GOT3 (cell line): Measurements from ENCODE around the gene UNC93B1.
"Not testable (repeated sequence)": the region's sequence is repeated elsewhere in the genome, so short reads cannot be mapped to it uniquely, and the experiment has no call there.

Source experiments
- DNase-seq: peaks from one replicate; lab custom pipeline; 2025; ENCODE audit warnings: mixed read lengths; lab: John Stamatoyannopoulos, UW

Gene UNC93B1

GRCh38 chr11:67991347-67992121 lies 12.4 kb downstream of the UNC93B1 start:
- not testable (repeated sequence) for DNase-seq

- DNase-seq: not testable (repeated sequence)
Observed at GRCh38 chr11:67990546-67991346, 13.2 kb downstream of the UNC93B1 start.

GRCh38 chr11:67985302-67985701 lies 18.6 kb downstream of the UNC93B1 start:
- DNase-seq: not testable (repeated sequence)

GRCh38 chr11:67983951-67984350 lies 19.9 kb downstream of the UNC93B1 start:
- DNase-seq: no peak

- DNase-seq: not testable (repeated sequence)
Observed at GRCh38 chr11:67982255-67982857, 21.5 kb downstream of the UNC93B1 start.

- DNase-seq: not testable (repeated sequence)
Observed at GRCh38 chr11:67981226-67981625, 22.7 kb downstream of the UNC93B1 start.

- not testable (repeated sequence) for DNase-seq
Observed at GRCh38 chr11:67978766-67979418, 25.0 kb downstream of the UNC93B1 start.

- DNase-seq: not testable (repeated sequence)
Observed at GRCh38 chr11:67974746-67975145, 29.2 kb downstream of the UNC93B1 start.

- not testable (repeated sequence) for DNase-seq
Observed at GRCh38 chr11:67965830-67966348, 38.0 kb downstream of the UNC93B1 start.

- DNase-seq: not testable (repeated sequence)
Observed at GRCh38 chr11:67964746-67965145, 39.2 kb downstream of the UNC93B1 start.

GRCh38 chr11:67963879-67964278 lies 40.0 kb downstream of the UNC93B1 start:
- not testable (repeated sequence) for DNase-seq

GRCh38 chr11:67963217-67963616 lies 40.7 kb downstream of the UNC93B1 start:
- not testable (repeated sequence) for DNase-seq

- not testable (repeated sequence) for DNase-seq
Observed at GRCh38 chr11:67956236-67956635, 47.7 kb downstream of the UNC93B1 start.

- peak; percentile 53 for DNase-seq
Observed at GRCh38 chr11:67955461-67956007, 48.4 kb downstream of the UNC93B1 start.

- DNase-seq: not testable (repeated sequence)
Observed at GRCh38 chr11:67954971-67955370, 48.9 kb downstream of the UNC93B1 start.

GRCh38 chr11:67954251-67954650 lies 49.6 kb downstream of the UNC93B1 start:
- not testable (repeated sequence) for DNase-seq

- DNase-seq: not testable (repeated sequence)
Observed at GRCh38 chr11:67950705-67951104, 53.2 kb downstream of the UNC93B1 start.

GRCh38 chr11:67947785-67948184 lies 56.1 kb downstream of the UNC93B1 start:
- DNase-seq: not testable (repeated sequence)

GRCh38 chr11:67946403-67946802 lies 57.5 kb downstream of the UNC93B1 start:
- not testable (repeated sequence) for DNase-seq

GRCh38 chr11:67943406-67943805 lies 60.5 kb downstream of the UNC93B1 start:
- not testable (repeated sequence) for DNase-seq
